ENCODE measurements around the gene CTNNA2. TPM values are rescaled to one million over a fixed set of nuclear protein-coding genes. Genes with fewer than 3 reads are reported as not detected.

Gene CTNNA2
- total RNA-seq, 3 donors from 2014 or later = 0.29 to 4.2 (median 1.1) TPM

GRCh38 chr2:80377071-80377470, 864.2 kb downstream of the CTNNA2 start:
- no peak for TF ChIP-seq CTCF (IDR thresholded peaks at IDR 0.05)
- no peak for ATAC-seq
- no peaks in the 10 kb centered on the region for H3K9me3 ChIP-seq

DNA sequence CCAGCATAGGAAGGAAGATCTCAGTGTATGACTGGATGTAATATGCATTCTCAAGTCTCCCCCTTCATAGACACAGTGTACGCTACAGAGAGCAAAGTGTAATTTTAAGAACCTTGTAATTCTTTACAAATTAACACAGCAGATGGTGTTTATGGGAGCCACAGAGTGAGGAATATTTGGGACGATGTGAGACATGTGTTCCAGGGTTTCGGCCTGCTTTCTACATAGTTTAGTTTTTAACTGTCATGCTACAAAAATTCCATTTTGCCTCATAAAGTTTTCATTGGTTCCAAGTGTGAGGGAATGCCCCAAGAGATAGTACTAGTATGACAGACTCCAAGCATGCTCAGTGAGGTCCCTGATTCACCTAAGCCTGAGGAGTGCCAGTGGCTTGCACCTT, 867.9 kb downstream of the CTNNA2 start:
- Histone ChIP-seq H3K4me1 (ENCODE audit: low read depth) (no peaks in the 10 kb centered on the region), H3K4me3 (no peak overlapping the region), H3K36me3 (ENCODE audit: low read depth) (no peaks in the 10 kb centered on the region), H3K9me3 (no peaks in the 10 kb centered on the region)
- DNase-seq = no peak
- ATAC-seq = no peak
- intact Hi-C loops (cut with DNase I, micrococcal nuclease) = no loop called here
- TF ChIP-seq CTCF (IDR thresholded peaks at IDR 0.05) = no peak

More at GRCh38 chr2:80377071-80377470, 864.2 kb downstream of the CTNNA2 start:
- no peaks in the 10 kb centered on the region for H3K4me1 ChIP-seq (ENCODE audit: low read depth)
- H3K36me3 ChIP-seq (ENCODE audit: low read depth) = no peaks in the 10 kb centered on the region
- no peak overlapping the region for H3K4me3 ChIP-seq
- DNase-seq = no peak
- intact Hi-C loops (cut with DNase I, micrococcal nuclease) = no loop called here

- ATAC-seq (no peak), DNase-seq (no peak)
- Histone ChIP-seq H3K36me3 (ENCODE audit: low read depth) (no peaks in the 10 kb centered on the region), H3K4me1 (ENCODE audit: low read depth) (no peaks in the 10 kb centered on the region), H3K4me3 (no peak overlapping the region), H3K9me3 (no peaks in the 10 kb centered on the region)
- no peak for TF ChIP-seq CTCF (IDR thresholded peaks at IDR 0.05)
- intact Hi-C loops (cut with DNase I, micrococcal nuclease) = no loop called here
Measured at GRCh38 chr2:80381666-80382065, 868.8 kb downstream of the CTNNA2 start.

DNA sequence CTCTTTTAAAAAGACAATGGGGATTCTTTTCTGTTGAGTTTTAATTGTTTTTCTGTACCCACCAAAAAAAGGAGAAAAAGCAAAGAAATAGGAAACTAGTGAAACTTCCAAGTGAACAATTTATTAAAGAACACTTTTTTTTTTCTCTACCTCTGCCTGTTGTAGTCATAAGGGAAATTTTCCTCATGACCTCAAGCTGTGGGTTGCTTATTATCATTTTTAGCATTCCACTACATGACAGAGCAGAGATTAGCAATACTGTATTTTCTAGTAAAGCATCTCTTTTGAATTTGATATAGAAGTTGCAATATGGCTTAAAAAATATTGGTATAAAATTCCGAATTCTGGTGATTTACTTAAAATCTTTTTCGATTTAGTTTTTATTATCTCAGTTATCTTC, 879.6 kb downstream of the CTNNA2 start:
- Histone ChIP-seq H3K9me3 (no peaks in the 10 kb centered on the region), H3K4me3 (no peak overlapping the region), H3K36me3 (ENCODE audit: low read depth) (no peaks in the 10 kb centered on the region), H3K4me1 (ENCODE audit: low read depth) (no peaks in the 10 kb centered on the region)
- TF ChIP-seq CTCF (IDR thresholded peaks at IDR 0.05) = no peak
- DNase-seq (no peak), ATAC-seq (no peak)
- intact Hi-C loops (cut with DNase I, micrococcal nuclease) = no loop called here

- DNase-seq (no peak), ATAC-seq (no peak)
- intact Hi-C loops (cut with DNase I, micrococcal nuclease) = no loop called here
- Histone ChIP-seq H3K4me3 (no peak overlapping the region), H3K9me3 (no peaks in the 10 kb centered on the region), H3K4me1 (ENCODE audit: low read depth) (no peaks in the 10 kb centered on the region), H3K36me3 (ENCODE audit: low read depth) (no peaks in the 10 kb centered on the region)
- TF ChIP-seq CTCF (IDR thresholded peaks at IDR 0.05) = no peak
Measured at GRCh38 chr2:80393991-80394390, 881.1 kb downstream of the CTNNA2 start.

DNA sequence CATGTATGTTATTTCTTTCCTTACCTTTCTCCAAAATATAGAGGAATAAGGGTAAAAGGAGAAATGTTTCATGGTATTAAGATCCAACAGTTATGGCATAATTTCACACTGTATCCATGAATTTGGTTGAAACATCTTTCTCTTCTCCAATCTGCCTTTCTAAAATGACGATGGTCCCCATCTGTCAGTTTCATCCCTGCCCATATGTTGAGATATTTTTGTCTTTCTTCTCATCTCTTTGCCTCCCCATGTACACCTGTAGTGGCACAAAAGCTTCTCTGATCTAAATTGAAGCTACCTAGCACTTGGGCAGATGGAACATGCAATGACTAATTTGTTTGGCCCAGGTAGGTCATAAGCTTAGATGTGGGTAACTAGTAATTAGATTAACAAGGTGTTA, 882.4 kb downstream of the CTNNA2 start:
- intact Hi-C loops (cut with DNase I, micrococcal nuclease) = no loop called here
- ATAC-seq = no peak
- H3K4me1 ChIP-seq (ENCODE audit: low read depth) = no peaks in the 10 kb centered on the region
- no peaks in the 10 kb centered on the region for H3K36me3 ChIP-seq (ENCODE audit: low read depth)
- TF ChIP-seq CTCF (IDR thresholded peaks at IDR 0.05) = no peak
- no peaks in the 10 kb centered on the region for H3K9me3 ChIP-seq
- H3K4me3 ChIP-seq = no peak overlapping the region
- no peak for DNase-seq
